ENCODE measurements around the gene NFXL1. TPM values are rescaled to one million over a fixed set of nuclear protein-coding genes. Genes with fewer than 3 reads are reported as not detected.

NFXL1 gene
- total RNA-seq, 4 donors from 2014 or later: 7.0 to 31.4 (median 14.5) TPM

DNA sequence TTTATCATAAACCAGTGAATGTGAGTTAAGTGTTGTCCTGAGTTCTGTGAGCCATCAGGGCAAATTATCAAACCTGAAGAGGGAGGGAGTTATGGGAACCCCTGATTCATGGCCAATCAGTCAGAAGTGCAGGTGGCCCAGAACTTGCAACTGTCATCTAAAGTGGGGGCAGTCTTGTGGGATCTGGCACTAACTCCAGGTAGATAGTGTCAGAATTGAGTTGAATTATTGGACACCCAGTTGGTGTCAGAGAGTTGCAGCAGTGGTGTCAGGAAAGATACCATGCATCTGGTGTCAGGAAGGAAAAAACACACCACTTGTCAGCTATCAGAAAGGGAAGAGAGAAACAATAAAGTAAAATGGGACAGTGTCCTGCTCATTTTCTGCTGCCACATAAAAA lies 84.9 kb downstream of the NFXL1 start:
- Histone ChIP-seq H3K4me1 (no peaks in the 10 kb centered on the region), H3K4me3 (no peak overlapping the region), H3K27me3 (no peaks in the 10 kb centered on the region), H3K36me3 (no peaks in the 10 kb centered on the region), H3K27ac (no peak overlapping the region), H3K9me3 (no peaks in the 10 kb centered on the region)
- DNase-seq: no peak
- no peak for TF ChIP-seq POLR2A (IDR thresholded peaks at IDR 0.05)
- TF ChIP-seq, protein P1, sequence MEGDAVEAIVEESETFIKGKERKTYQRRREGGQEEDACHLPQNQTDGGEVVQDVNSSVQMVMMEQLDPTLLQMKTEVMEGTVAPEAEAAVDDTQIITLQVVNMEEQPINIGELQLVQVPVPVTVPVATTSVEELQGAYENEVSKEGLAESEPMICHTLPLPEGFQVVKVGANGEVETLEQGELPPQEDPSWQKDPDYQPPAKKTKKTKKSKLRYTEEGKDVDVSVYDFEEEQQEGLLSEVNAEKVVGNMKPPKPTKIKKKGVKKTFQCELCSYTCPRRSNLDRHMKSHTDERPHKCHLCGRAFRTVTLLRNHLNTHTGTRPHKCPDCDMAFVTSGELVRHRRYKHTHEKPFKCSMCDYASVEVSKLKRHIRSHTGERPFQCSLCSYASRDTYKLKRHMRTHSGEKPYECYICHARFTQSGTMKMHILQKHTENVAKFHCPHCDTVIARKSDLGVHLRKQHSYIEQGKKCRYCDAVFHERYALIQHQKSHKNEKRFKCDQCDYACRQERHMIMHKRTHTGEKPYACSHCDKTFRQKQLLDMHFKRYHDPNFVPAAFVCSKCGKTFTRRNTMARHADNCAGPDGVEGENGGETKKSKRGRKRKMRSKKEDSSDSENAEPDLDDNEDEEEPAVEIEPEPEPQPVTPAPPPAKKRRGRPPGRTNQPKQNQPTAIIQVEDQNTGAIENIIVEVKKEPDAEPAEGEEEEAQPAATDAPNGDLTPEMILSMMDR (IDR thresholded peaks at IDR 0.05): no peak

DNA sequence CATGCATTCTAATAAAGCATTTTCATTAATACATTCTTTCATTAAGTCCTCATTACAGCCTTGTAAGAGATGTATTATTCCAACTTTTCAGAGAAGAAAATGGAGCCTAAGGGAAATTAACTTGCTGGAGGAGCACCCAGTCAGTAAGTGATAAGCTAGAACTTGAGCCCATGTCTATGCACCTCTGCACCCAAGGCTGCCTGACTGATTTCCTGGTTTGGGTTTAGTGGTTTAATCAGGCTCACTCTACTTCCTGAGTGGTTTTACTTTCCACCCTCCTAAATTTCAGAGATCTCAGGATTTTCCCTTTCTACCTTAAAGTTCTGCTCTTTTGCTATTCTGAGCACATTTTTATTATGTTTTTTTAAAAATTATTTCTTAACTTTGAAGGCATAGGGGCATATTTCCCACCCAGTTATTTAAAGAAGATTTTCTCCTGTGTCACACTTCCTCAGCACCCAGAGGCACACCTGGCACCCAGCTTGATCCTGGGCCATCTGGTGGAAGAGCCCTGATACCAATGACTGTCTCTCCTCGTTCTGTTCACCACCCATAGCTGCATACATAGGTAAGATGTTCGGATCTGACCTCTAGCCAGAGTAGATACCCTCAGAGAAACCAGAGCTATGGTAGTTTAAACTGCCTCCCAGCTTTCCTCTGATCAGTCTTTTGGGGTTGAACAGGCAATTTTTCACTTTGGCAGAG lies 86.9 kb downstream of the NFXL1 start:
- Histone ChIP-seq H3K4me3 (no peak overlapping the region), H3K9me3 (no peaks in the 10 kb centered on the region), H3K27ac (no peak overlapping the region), H3K27me3 (no peaks in the 10 kb centered on the region), H3K4me1 (no peaks in the 10 kb centered on the region), H3K36me3 (no peaks in the 10 kb centered on the region)
- no peak for DNase-seq
- no peak for TF ChIP-seq POLR2A (IDR thresholded peaks at IDR 0.05)
- TF ChIP-seq, protein P1 (IDR thresholded peaks at IDR 0.05): no peak

DNA sequence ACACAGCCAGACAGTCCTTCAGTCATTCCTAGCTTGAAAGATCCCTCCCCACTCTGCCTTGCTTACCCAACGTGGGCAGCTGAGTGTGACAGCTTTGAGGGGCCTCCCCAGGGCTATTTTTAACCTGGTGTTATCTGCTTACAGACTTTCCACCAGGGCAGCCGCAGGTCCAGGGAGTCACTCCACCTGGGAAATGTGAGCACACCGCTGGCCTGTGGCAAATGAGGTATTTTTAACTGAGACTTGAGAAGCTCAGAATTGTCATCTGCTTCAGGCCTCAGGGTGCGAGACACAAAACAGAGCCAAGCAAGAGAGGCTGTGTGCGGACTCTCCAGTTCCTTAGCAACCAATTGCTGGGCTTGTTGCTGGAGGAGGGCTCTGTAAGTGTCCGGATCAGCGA lies 89.5 kb downstream of the NFXL1 start:
- TF ChIP-seq POLR2A (IDR thresholded peaks at IDR 0.05): no peak
- H3K27me3 ChIP-seq: no peaks in the 10 kb centered on the region
- no peaks in the 10 kb centered on the region for H3K4me1 ChIP-seq
- H3K9me3 ChIP-seq: no peaks in the 10 kb centered on the region
- DNase-seq: no peak
- H3K36me3 ChIP-seq: no peaks in the 10 kb centered on the region
- H3K27ac ChIP-seq: no peak overlapping the region
- no peak overlapping the region for H3K4me3 ChIP-seq

DNA sequence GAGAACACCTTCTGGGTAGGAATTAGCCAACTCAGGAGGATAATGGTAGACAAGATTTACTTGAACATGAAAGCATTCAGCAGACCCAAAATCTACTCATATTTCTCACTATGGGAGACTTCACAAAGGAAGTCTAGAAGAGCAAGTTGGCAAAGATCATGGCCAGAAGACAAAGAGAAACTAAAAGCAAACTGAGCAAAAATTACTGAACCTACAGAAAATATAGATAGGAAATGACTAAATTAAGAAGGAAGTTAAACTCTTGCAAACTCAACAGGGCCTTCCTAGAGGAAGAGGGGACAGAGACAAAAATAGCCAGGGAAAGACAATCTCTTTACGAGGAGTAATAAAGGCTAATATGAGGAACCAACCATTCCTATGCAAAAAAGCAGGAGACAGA lies 95.2 kb downstream of the NFXL1 start:
- Histone ChIP-seq H3K27me3 (no peaks in the 10 kb centered on the region), H3K4me3 (no peak overlapping the region), H3K4me1 (no peaks in the 10 kb centered on the region), H3K27ac (no peak overlapping the region), H3K9me3 (no peaks in the 10 kb centered on the region), H3K36me3 (no peaks in the 10 kb centered on the region)
- TF ChIP-seq, protein P1 (IDR thresholded peaks at IDR 0.05): no peak
- TF ChIP-seq POLR2A (IDR thresholded peaks at IDR 0.05): no peak
- no peak for DNase-seq

DNA sequence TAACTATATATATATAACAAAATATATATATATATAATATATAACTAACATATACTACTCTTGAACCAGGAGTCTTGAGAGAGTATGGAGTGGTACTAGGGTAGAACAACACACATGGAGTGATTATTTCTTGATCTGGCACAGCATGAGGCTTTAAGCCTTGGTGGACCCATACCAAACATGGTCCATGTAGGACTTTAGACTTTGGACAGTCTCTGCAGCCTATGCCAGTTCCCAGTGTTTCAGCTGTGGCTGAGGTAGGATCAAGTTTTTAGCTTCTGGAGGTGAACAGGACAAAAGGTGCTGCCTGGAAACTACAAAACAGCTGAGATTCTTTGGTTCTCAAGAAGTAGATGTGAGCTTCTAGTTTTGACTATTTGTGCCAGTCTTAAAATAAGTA lies 97.1 kb downstream of the NFXL1 start:
- no peak overlapping the region for H3K4me3 ChIP-seq
- H3K36me3 ChIP-seq: no peaks in the 10 kb centered on the region
- TF ChIP-seq POLR2A (IDR thresholded peaks at IDR 0.05): no peak
- TF ChIP-seq, protein P1 (IDR thresholded peaks at IDR 0.05): no peak
- no peak overlapping the region for H3K27ac ChIP-seq
- H3K9me3 ChIP-seq: no peaks in the 10 kb centered on the region
- no peaks in the 10 kb centered on the region for H3K4me1 ChIP-seq
- no peak for DNase-seq
- no peaks in the 10 kb centered on the region for H3K27me3 ChIP-seq

DNA sequence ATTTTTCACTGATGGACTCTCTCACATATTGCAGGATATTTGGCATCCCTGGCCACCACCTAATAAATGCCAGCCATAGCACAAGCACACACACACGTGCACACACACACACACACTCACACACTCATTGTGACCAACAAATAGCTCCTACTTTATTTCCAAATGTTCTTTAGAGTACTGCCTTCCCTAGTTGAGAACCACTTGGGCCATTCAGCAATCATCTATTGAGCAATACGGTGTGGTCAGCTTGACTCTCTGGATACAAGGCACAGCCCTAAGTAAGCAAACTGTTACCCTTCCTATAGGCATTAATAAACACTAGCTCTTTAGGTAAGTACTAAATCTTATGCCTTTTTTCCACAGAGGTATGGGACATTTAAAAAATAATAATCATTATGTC lies 97.6 kb downstream of the NFXL1 start:
- Histone ChIP-seq H3K27ac (no peak overlapping the region), H3K4me1 (no peaks in the 10 kb centered on the region), H3K36me3 (no peaks in the 10 kb centered on the region), H3K27me3 (no peaks in the 10 kb centered on the region), H3K9me3 (no peaks in the 10 kb centered on the region), H3K4me3 (no peak overlapping the region)
- TF ChIP-seq POLR2A (IDR thresholded peaks at IDR 0.05): no peak
- TF ChIP-seq, protein P1 (IDR thresholded peaks at IDR 0.05): no peak
- no peak for DNase-seq
